GM19025 (cell line): Measurements from ENCODE around the gene SHANK2.

Source experiments
- ATAC-seq: cut with Tn5 transposase; IDR thresholded peaks from one replicate; pipeline ENCODE4 v1.9.1; 2021; ENCODE audit warnings: mild to moderate bottlenecking, low read depth, moderate library complexity; ENCODE audit not compliant: unreplicated experiment

Gene SHANK2

DNA sequence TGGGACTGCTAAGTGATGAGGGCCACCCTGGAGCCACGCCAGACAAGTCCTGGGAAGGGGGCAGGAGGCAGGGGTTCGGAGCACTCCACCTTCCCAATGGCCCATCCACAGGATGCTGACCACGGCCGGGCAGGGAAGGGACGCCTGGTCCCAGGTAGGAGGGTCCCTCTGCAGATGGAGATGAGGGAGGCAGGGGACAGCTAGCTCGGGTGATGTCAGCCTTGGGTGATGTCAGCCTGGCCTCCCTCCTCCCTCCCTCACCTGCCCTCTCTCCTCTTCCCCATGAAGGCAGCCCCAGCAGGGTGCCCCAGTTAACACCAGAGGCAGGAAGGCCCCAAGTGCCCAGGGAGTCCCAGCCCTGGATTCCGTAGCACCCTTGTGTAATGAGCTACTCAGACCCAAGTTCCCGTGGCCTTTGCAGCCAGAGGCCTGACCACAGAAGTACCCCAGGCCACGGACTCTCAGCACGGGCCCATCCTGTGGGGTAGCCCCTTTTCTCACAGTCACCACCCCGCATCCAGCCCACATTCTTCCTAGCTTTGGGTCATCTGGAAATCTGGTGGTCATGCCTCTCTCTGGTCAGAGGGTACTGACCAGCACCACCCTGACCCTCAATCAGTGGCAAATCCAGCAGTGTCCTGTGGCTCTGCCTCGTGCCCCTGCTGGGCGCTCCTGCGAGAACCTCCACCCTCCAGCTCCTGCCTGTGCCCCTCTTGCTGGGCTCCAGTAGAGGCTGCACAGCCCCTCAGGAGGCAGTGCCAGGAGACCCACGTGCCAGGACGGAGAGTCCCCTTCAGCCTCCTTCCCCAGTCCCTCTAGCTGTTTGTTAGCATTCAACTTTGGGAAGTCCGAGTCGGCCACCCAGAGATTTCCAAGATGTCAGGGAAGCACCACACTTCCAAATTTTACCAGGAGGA, 47.4 kb downstream of the SHANK2 start:
- ATAC-seq: no peak

DNA sequence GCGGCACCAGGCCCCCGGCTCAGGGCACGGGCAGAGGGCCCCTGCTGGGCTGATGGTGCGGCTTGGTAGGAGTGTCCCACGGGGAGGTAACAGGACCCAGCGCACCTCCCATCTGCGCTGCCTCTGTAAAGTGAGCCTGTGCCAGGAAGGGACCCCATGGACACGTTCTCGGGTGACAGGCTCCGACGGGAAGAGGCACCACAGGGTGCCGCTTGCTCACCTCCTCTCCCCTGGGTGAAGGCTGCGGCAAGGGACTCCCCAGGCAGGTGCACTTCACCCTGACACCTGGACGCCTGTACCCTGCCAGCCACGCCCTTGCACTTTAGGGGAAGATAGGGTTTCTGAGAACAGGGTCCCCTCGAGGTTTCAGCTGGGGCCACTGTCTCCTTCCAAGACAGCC, 48.1 kb downstream of the SHANK2 start:
- no peak for ATAC-seq

DNA sequence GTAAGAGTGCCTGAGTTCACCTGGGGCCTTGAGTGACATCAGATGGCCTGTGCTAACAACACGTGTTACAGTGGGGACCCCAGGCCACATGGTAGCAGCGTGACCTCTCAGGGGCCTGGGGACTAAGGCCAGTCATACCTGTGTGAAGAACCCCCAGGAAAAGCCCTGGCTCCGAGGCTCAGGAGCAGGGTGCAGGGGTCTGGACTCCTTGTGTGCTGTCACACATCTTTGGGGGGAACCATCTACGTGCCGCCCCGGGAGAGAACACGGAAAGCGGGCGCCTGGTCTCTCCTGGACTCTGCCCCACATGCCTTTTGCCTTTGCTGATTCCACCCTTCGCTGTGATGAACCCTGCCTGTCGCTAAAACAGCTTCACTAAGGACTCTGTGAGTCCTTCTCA, 48.7 kb downstream of the SHANK2 start:
- ATAC-seq: no peak

DNA sequence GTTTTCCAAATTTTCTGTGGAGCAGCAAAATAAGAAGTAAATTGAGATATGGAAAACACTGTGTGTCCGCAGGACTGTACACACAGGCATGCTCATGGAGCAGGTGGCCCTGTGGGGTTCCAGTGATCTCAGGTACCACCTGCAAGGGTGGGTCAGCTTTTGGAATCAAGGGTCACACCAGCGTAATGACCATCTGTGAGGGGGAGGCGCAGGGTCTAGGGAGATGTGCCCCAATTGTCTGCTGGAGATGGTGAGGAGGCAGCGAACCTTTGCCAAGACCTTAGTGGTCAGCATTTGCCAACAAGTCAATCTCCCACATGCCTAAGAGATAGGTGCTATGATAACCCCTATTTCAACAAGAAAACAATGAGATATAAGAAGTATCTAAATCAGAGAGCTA, 49.4 kb downstream of the SHANK2 start:
- ATAC-seq: no peak

DNA sequence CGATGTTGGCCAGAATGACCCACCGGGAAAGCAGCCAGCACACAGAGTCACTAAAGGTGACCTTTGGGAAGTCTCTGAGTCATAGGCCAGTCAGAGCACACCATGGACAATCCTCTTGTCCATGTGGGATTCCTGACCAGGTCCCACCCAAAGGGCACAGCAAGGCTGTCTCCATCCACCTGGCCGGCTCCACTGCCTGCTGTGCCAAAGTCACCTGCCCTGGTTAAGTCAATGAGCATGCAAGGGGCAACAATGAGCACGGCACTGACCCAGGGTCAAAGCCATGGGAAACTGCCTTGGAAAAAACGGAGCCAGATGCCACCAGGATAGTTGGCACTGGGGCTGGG, 49.8 kb downstream of the SHANK2 start:
- no peak for ATAC-seq
